ENCODE results near the gene MGLL. TPM values are rescaled to one million over a fixed set of nuclear protein-coding genes. Genes with fewer than 3 reads are reported as not detected.

The MGLL gene
- total RNA-seq, 1 experiment from 2014 or later = 0.94 TPM

DNA sequence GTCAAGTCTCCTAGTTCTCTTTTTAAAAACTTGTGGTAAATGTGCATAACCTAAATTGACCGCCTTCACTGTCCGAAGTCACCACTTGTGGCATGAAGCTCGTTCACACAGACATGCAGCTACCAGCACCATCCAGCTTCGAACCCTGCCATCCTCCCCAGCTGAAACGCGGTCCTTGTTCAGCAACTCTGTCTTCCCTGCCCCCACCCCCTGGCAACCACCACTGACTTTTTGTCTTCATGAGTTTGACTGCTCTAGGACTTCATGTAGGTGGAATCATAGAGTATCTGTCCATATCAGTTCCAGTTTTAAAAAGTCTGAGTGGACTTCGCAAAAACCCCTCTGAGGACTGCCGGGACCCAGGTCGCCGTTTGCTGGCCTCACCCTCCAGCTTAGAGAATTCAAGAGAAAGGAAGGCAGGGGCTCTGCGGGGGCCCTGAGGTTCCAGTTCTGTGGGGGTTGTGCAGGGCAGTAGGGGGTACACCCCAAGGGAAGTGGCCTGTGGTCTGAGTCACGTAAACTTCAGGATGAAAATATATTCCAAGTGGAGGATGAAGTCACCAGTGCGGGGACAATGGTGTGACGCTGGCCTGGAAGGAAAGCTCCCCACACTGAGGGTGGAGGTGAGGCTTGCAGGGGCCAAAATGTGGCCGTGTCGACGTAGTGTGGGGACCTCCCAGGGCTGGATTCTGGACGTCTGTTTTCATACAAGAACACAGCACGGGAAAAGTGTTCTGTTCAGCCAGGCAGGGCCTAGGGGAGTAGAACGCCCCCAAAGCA is 82.0 kb downstream of the MGLL start:
- Mint-ChIP-seq H3K27me3 (ENCODE audit: low read depth) (no peaks in the 10 kb centered on the region), H3K9me3 (no peaks in the 10 kb centered on the region), H3K4me3 (no peak overlapping the region), H3K27ac (no peak overlapping the region), H3K36me3 (no peaks in the 10 kb centered on the region), H3K4me1 (peaks cover 9% of the 10 kb centered on the region)
- TF ChIP-seq IRF2 (CRISPR knock-in tag; IDR thresholded peaks at IDR 0.05; ENCODE audit: borderline replicate concordance, low read depth) (no peak), FOXJ3 (CRISPR knock-in tag; IDR thresholded peaks at IDR 0.05; ENCODE audit: borderline replicate concordance) (no peak), ARID4B (CRISPR knock-in tag; IDR thresholded peaks at IDR 0.05; ENCODE audit: borderline replicate concordance) (no peak), ZNF281 (CRISPR knock-in tag; IDR thresholded peaks at IDR 0.05) (no peak), TEAD4 (CRISPR knock-in tag; IDR thresholded peaks at IDR 0.05) (no peak), ZNF416 (CRISPR knock-in tag; IDR thresholded peaks at IDR 0.05) (no peak), FOXK1 (CRISPR knock-in tag; IDR thresholded peaks at IDR 0.05) (no peak), ZNF232 (CRISPR knock-in tag; IDR thresholded peaks at IDR 0.05) (no peak), ZNF671 (CRISPR knock-in tag; IDR thresholded peaks at IDR 0.05) (no peak), ERG (CRISPR knock-in tag; IDR thresholded peaks at IDR 0.05) (no peak), ZNF138 (CRISPR knock-in tag; conservative IDR thresholded peaks at IDR 0.05) (no peak), SP1 (CRISPR knock-in tag; conservative IDR thresholded peaks at IDR 0.05) (no peak), ZNF263 (CRISPR knock-in tag; IDR thresholded peaks at IDR 0.05; ENCODE audit: low read depth) (no peak), GTF2I (CRISPR knock-in tag; conservative IDR thresholded peaks at IDR 0.05) (no peak), JAZF1 (CRISPR knock-in tag; IDR thresholded peaks at IDR 0.05) (no peak), TCF7 (CRISPR knock-in tag; IDR thresholded peaks at IDR 0.05; ENCODE audit: low read depth) (no peak)
- TF ChIP-seq, protein P1, sequence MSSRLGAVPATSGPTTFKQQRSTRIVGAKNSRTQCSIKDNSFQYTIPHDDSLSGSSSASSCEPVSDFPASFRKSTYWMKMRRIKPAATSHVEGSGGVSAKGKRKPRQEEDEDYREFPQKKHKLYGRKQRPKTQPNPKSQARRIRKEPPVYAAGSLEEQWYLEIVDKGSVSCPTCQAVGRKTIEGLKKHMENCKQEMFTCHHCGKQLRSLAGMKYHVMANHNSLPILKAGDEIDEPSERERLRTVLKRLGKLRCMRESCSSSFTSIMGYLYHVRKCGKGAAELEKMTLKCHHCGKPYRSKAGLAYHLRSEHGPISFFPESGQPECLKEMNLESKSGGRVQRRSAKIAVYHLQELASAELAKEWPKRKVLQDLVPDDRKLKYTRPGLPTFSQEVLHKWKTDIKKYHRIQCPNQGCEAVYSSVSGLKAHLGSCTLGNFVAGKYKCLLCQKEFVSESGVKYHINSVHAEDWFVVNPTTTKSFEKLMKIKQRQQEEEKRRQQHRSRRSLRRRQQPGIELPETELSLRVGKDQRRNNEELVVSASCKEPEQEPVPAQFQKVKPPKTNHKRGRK (CRISPR knock-in tag; IDR thresholded peaks at IDR 0.05; ENCODE audit: borderline replicate concordance) = no peak
- TF ChIP-seq, protein P2, sequence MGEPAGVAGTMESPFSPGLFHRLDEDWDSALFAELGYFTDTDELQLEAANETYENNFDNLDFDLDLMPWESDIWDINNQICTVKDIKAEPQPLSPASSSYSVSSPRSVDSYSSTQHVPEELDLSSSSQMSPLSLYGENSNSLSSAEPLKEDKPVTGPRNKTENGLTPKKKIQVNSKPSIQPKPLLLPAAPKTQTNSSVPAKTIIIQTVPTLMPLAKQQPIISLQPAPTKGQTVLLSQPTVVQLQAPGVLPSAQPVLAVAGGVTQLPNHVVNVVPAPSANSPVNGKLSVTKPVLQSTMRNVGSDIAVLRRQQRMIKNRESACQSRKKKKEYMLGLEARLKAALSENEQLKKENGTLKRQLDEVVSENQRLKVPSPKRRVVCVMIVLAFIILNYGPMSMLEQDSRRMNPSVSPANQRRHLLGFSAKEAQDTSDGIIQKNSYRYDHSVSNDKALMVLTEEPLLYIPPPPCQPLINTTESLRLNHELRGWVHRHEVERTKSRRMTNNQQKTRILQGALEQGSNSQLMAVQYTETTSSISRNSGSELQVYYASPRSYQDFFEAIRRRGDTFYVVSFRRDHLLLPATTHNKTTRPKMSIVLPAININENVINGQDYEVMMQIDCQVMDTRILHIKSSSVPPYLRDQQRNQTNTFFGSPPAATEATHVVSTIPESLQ (CRISPR knock-in tag; IDR thresholded peaks at IDR 0.05) = no peak
- ChIA-PET POLR2A (no interaction called here), CTCF (interaction anchor here (1.0 kb wide), 1 partner anchor 61 kb away, joined by 4 read pairs; no protein-coding TSS in a partner anchor)
- ATAC-seq = no peak
- no peak for DNase-seq (ENCODE audit: low spot score)
